ENCODE results near the gene SUB1.

The SUB1 gene

DNA sequence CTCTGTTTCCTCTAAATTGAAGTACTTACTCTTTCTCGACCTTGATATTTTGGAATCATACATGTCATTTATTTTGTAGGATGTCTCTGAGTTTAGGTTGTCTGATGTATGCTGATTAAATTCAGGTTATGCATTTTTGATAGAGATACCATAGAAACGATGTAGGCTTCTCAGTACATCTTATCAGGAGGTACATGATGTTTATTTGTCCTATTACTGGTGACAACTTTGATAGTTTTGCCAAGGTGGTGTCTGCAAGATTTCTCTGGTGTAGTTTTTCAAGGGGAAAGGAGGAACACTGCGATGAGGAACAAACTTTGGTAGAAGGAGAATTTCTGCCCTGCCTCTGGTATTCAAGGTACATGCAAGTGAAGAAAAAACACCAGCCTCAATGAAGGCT is 29.9 kb downstream of the SUB1 start:
- no peak overlapping the region for H3K4me3 ChIP-seq (replicated peaks; ENCODE audit: low read depth, low read length)
- TF ChIP-seq, protein P1, sequence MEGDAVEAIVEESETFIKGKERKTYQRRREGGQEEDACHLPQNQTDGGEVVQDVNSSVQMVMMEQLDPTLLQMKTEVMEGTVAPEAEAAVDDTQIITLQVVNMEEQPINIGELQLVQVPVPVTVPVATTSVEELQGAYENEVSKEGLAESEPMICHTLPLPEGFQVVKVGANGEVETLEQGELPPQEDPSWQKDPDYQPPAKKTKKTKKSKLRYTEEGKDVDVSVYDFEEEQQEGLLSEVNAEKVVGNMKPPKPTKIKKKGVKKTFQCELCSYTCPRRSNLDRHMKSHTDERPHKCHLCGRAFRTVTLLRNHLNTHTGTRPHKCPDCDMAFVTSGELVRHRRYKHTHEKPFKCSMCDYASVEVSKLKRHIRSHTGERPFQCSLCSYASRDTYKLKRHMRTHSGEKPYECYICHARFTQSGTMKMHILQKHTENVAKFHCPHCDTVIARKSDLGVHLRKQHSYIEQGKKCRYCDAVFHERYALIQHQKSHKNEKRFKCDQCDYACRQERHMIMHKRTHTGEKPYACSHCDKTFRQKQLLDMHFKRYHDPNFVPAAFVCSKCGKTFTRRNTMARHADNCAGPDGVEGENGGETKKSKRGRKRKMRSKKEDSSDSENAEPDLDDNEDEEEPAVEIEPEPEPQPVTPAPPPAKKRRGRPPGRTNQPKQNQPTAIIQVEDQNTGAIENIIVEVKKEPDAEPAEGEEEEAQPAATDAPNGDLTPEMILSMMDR (IDR thresholded peaks at IDR 0.05; ENCODE audit: low read length, missing control alignments) = no peak
- DNase-seq (ENCODE audit: low read depth) = no peak

DNA sequence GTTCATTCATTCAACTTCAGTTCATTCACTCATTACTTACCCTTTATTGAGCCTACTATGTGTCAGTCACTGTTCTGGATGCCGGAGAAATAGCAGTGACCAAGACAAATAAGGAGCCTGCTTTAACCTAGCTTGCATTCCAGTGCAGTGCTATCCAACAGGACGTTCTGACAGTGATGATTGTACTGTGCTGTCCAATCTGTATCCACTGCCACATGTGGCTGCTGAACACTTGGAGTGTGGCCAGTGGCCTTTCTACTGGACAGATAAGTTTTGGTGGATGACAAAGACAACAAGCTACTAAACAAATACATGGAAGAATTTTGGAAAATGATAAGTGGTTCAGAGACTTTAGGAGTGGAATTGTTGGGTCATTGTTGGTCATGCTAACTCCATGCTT is 33.6 kb downstream of the SUB1 start:
- DNase-seq (ENCODE audit: low read depth) = no peak
- TF ChIP-seq, protein P1 (IDR thresholded peaks at IDR 0.05; ENCODE audit: low read length, missing control alignments) = no peak
- H3K4me3 ChIP-seq (replicated peaks; ENCODE audit: low read depth, low read length) = no peak overlapping the region

DNA sequence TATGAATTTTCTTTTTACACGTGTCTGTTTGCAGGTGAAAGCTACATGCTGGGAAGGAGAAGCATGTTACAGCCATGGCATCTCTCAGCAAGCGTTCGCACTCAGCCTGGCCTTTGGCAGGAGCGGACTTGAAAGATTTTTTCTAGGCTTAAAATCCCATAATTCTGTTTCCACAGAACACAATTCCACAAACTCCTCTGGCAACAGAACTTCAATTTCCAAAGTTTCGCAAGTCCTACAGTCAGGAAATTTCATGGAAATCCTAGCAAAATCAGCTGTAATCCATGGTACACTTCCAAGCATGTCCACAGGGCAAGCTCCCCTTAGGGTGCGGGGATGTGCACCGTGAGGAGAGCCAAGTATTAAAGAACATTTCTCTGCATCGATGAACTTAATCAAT is 35.9 kb downstream of the SUB1 start:
- DNase-seq (ENCODE audit: low read depth) = no peak
- TF ChIP-seq, protein P1 (IDR thresholded peaks at IDR 0.05; ENCODE audit: low read length, missing control alignments) = no peak
- H3K4me3 ChIP-seq (replicated peaks; ENCODE audit: low read depth, low read length) = no peak overlapping the region

DNA sequence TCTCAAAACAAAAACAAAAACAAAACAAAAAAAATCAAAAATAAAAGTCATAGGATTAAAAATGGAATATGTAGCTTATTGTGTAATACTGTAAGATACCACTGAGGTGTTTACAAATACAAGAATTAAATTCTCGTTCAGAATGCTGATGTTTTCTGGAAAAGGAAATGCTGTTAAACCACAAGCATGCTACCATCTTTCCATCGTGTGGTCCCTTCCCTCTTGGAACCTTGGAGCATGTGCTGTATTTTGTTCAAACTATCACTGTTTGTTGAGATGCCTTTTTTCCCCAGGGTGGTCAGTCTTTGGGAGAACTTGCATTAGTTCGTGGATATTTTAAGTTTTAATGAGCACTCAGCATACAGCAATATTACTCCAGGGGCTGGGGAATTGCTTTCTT is 39.7 kb downstream of the SUB1 start:
- no peak overlapping the region for H3K4me3 ChIP-seq (replicated peaks; ENCODE audit: low read depth, low read length)
- TF ChIP-seq, protein P1 (IDR thresholded peaks at IDR 0.05; ENCODE audit: low read length, missing control alignments) = no peak
- DNase-seq (ENCODE audit: low read depth) = no peak

DNA sequence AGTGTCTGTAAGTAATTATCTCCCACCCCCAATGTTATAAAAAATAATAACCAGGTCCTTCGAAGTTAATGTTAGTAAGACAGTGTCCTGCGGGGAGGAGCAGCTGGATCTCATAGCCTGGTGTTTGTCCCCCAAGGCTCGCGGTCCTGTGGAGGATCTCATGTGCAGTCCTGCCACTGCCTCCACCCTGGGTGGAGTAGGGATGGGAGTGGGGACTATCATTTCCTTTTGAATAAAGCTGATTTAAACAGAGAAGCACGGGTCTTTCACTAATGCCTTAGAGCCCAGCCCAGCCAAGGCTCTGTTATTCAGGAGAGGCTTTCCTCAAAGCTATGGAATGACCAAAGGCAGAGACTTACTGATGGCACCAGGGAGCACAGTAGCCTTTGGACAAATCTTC is 40.2 kb downstream of the SUB1 start:
- no peak overlapping the region for H3K4me3 ChIP-seq (replicated peaks; ENCODE audit: low read depth, low read length)
- TF ChIP-seq, protein P1 (IDR thresholded peaks at IDR 0.05; ENCODE audit: low read length, missing control alignments) = no peak
- no peak for DNase-seq (ENCODE audit: low read depth)

DNA sequence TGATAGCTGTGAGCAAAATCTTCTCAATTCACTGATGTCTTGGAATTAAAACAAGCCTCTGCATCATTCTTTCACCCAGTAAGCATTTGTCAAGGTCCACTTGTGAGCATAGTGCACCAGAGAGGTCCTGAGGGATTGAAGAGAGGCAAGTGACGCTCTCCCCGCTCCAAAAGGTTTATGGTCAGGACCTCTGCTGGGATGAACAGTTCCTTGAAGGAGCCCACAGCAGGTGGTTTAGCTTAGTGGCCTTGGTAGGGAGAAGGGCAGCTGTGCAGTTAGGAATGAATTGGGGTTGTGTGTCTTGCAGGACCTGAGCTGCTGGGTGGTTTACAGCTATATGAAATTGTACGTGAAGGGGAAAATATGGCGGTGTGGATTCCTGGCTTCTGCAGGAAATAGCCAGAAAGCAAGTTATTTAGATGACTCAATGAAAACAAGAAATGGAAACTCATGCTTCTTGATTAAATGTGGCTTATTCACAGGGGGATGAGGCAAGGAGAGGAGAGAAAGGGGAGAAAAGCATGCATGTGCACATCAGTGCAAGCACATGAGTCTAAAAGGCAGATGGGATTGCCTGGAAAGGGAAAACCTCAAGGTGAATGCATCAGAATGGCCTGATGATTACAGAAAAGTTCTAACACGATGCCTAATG is 42.0 kb downstream of the SUB1 start:
- H3K4me3 ChIP-seq (replicated peaks; ENCODE audit: low read depth, low read length) = no peak overlapping the region
- DNase-seq (ENCODE audit: low read depth) = no peak
- TF ChIP-seq, protein P1 (IDR thresholded peaks at IDR 0.05; ENCODE audit: low read length, missing control alignments) = no peak

Data from fibroblast of pulmonary artery (primary cell).